ENCODE measurements around the gene SNAP29. TPM values are rescaled to one million over a fixed set of nuclear protein-coding genes. Genes with fewer than 3 reads are reported as not detected.
"Not testable (repeated sequence)": the region's sequence is repeated elsewhere in the genome, so short reads cannot be mapped to it uniquely, and the experiment has no call there.

Gene SNAP29
- polyA plus RNA-seq, 1 experiment = 45.5 TPM

- CTCF ChIA-PET = interaction anchor here (0.7 to 0.9 kb wide), 3 partner anchors 13 to 51 kb away, joined by 3 to 4 read pairs (median 3); no protein-coding TSS in a partner anchor
Observed at GRCh38 chr22:20834725-20835124, 24.1 kb upstream of the SNAP29 start.

GRCh38 chr22:20836987-20837823 is 21.6 kb upstream of the SNAP29 start:
- ChIA-PET CTCF (interaction anchor here (0.6 to 2.5 kb wide), 3 partner anchors 31 to 49 kb away, joined by 3 to 6 read pairs (median 3); no protein-coding TSS in a partner anchor), POLR2A (no interaction called here)
- no peak for TF ChIP-seq CTCF (IDR thresholded peaks at IDR 0.05; ENCODE audit: low read depth, low read length)
- Histone ChIP-seq H3K9me3 (ENCODE audit: control insufficient read depth, insufficient read depth, low read length) (no peaks in the 10 kb centered on the region), H3K27me3 (ENCODE audit: control insufficient read depth, insufficient read depth, low read length) (no peaks in the 10 kb centered on the region), H3K4me3 (ENCODE audit: low read depth, low read length) (no peak overlapping the region), H3K27ac (ENCODE audit: low read depth, low read length) (no peak overlapping the region)
- no peak for DNase-seq (ENCODE audit: low read depth, low spot score)

More at GRCh38 chr22:20834725-20835124, 24.1 kb upstream of the SNAP29 start:
- POLR2A ChIA-PET = no interaction called here
- no peak overlapping the region for H3K4me3 ChIP-seq (ENCODE audit: low read depth, low read length)
- no peaks in the 10 kb centered on the region for H3K27me3 ChIP-seq (ENCODE audit: control insufficient read depth, insufficient read depth, low read length)
- no peak for DNase-seq (ENCODE audit: low read depth, low spot score)
- TF ChIP-seq CTCF (IDR thresholded peaks at IDR 0.05; ENCODE audit: low read depth, low read length) = no peak
- H3K27ac ChIP-seq (ENCODE audit: low read depth, low read length) = no peak overlapping the region
- H3K9me3 ChIP-seq (ENCODE audit: control insufficient read depth, insufficient read depth, low read length) = no peaks in the 10 kb centered on the region

- POLR2A ChIA-PET; H3K27ac ChIP-seq (ENCODE audit: low read depth, low read length); H3K9me3 ChIP-seq (ENCODE audit: control insufficient read depth, insufficient read depth, low read length); H3K4me3 ChIP-seq (ENCODE audit: low read depth, low read length); H3K27me3 ChIP-seq (ENCODE audit: control insufficient read depth, insufficient read depth, low read length); DNase-seq (ENCODE audit: low read depth, low spot score): not testable (repeated sequence)
- CTCF ChIA-PET = interaction anchor here (2.5 kb wide), 1 partner anchor 46 kb away, joined by 6 read pairs; no protein-coding TSS in a partner anchor
Observed at GRCh38 chr22:20839354-20839753, 19.5 kb upstream of the SNAP29 start.

GRCh38 chr22:20839837-20840645 is 18.8 kb upstream of the SNAP29 start:
- H3K4me3 ChIP-seq (ENCODE audit: low read depth, low read length) = no peak overlapping the region
- TF ChIP-seq CTCF (IDR thresholded peaks at IDR 0.05; ENCODE audit: low read depth, low read length) = no peak
- CTCF ChIA-PET = no interaction called here
- no peak for DNase-seq (ENCODE audit: low read depth, low spot score)
- H3K9me3 ChIP-seq (ENCODE audit: control insufficient read depth, insufficient read depth, low read length) = no peaks in the 10 kb centered on the region
- no peak overlapping the region for H3K27ac ChIP-seq (ENCODE audit: low read depth, low read length)
- H3K27me3 ChIP-seq (ENCODE audit: control insufficient read depth, insufficient read depth, low read length) = no peaks in the 10 kb centered on the region
- POLR2A ChIA-PET = no interaction called here

GRCh38 chr22:20840646-20841371 is 18.0 kb upstream of the SNAP29 start:
- CTCF ChIA-PET = no interaction called here
- DNase-seq (ENCODE audit: low read depth, low spot score) = no peak

More at GRCh38 chr22:20840646-20841371, 18.0 kb upstream of the SNAP29 start:
- no peak for TF ChIP-seq CTCF (IDR thresholded peaks at IDR 0.05; ENCODE audit: low read depth, low read length)
- POLR2A ChIA-PET = no interaction called here
- Histone ChIP-seq H3K4me3 (ENCODE audit: low read depth, low read length) (no peak overlapping the region), H3K9me3 (ENCODE audit: control insufficient read depth, insufficient read depth, low read length) (no peaks in the 10 kb centered on the region), H3K27me3 (ENCODE audit: control insufficient read depth, insufficient read depth, low read length) (no peaks in the 10 kb centered on the region), H3K27ac (ENCODE audit: low read depth, low read length) (no peak overlapping the region)

Data from AG04450 (cell line).